GM19239 (cell line): Measurements from ENCODE around the gene TUB.

Experiments
- DNase-seq: peaks from one replicate; pipeline ENCODE4 v3.0.0; 2011; ENCODE audit warnings: low spot score; ENCODE audit not compliant: insufficient read length
- FAIRE-seq: peaks from 2 replicates; lab custom pipeline; 2011; peaks lifted over from hg19 to GRCh38; lab: Jason Lieb, UNC

Gene TUB

DNA sequence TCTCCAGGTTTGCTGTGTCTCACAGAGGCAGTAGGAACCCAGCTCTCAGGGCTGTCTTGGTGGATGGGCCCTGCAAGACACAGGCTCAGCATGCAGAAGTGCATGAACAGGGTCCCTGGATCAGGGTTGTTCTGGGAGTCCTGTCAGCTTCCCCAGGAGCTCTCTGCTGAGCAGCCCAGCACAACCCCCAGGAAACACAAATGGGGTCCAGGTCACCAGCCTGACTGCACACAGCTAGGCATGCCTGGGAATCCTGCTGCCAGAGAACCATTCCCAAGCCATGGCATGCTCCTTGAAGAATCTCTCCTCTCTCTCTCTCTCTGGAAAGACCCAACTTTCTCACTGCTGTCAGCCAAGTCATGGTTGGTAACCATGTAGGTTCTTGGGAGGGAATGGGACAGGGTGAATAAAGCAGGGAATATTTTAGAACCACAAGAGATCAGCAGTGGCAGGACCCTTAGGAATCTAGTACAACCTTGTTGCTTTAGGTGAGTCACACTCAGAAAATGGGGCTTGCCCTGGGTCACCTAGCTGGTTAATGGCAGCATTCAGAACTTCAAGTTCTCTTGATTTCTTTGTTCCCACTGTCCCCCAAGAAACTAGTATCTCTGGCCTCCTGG lies 21.4 kb downstream of the TUB start:
- FAIRE-seq (no peak), DNase-seq (no peak)

- FAIRE-seq (no peak), DNase-seq (no peak)
Observed at GRCh38 chr11:8102965-8103364, 22.0 kb downstream of the TUB start.

DNA sequence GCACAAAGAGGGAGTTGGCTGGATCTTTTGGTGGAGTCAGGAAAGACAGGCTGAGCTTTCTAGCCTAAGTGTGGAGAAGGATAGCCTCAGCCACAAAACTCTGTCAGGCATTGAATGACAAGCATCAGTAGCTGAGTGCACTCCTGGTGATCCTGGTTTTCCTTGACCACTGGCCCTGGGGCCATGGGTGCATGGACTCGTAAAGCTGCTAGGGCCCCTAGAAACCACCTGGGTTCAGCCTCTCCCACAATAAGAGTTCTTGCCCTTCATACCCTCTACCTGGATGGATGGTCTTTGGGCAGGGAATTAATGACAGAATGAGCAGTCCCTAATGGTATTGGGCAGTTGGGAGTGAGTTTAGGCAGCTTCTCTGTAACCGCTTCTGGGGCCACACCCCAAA lies 22.9 kb downstream of the TUB start:
- DNase-seq = no peak
- FAIRE-seq = no peak

DNA sequence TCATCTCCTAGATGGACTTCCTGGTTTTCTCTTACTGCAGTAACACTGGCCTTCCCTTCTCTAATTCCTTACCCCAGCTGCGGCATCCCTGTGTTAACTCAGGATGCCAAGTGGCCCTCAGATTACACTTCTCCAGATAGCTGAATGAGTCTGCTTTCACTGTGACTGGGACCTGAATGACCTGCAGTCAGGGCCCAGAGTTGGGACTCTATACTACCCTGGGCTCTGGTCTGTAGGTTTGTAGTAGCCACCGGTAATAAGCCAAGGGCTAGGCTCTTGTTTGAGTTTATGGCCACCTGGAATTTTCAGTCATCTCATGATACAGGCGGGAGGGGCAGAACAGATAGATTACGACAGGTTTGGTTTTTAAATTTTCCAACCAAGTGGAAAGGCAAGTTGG lies 24.1 kb downstream of the TUB start:
- no peak for FAIRE-seq

GRCh38 chr11:8105666-8106065 lies 24.7 kb downstream of the TUB start:
- DNase-seq = no peak
- FAIRE-seq = no peak

More for the DNA sequence above, 24.1 kb downstream of the TUB start:
- no peak for DNase-seq

DNA sequence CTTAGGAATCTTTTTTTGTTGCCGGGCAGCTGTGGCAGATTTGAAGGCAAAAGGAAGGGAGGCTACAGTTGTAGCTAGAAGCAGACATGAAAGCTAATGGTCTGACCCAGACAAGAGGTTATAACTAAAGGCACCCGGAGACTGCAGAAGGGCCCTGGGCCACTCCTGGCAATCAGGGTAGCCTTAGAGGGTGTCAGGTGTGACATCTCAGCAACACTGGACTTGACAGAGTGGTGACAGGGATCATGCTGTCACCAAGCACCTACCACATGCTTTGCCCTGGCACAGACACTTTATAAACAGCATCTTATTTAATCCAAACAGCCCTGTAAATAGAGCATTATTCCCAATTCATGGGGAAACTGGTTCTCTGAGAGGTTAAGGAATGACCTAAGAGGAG lies 25.7 kb downstream of the TUB start:
- FAIRE-seq (no peak), DNase-seq (no peak)

- DNase-seq (no peak), FAIRE-seq (no peak)
Observed at GRCh38 chr11:8107642-8108041, 26.6 kb downstream of the TUB start.

GRCh38 chr11:8108421-8108820 lies 27.4 kb downstream of the TUB start:
- no peak for DNase-seq
- no peak for FAIRE-seq

DNA sequence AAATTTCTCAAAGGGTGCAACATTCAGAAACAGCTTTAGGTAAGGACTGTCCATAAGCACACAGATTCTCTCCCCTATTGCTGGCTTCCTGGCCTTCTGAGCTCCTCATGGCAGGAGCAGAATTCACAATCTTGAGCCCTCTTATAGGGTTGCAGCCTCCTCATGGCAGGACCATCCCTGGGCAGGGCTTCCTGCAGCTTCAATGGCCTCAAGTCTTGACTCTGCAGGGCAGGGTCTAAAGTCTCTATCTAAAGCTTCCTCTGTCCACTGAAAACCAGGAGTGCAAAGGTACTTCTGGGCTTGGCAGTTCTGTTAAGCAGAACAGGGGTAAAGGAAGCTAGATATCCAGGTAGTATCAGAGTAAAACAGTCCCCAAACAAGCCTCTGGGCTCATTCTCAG lies 28.7 kb downstream of the TUB start:
- no peak for DNase-seq
- no peak for FAIRE-seq

- no peak for FAIRE-seq
- DNase-seq = no peak
Observed at GRCh38 chr11:8110396-8110795, 29.4 kb downstream of the TUB start.

DNA sequence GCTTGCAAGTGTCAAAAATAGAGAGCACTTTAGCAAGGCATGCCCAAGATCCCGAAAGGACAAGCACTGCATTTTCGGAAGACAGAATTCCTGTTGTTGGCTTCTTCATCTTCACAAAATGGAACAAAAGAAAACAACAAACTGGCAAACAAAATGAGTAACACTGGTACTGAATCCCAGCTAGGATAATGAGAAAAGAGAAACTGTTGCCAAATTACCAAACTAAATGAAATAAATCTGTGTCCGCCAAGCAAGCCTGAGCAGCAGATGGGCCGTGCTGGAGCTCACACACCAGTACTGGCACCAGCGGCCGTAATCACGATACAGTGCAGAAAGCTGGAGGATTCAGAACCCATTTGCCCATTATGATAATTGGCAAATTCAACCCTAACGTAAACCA lies 30.6 kb downstream of the TUB start:
- no peak for FAIRE-seq
- DNase-seq = no peak

GRCh38 chr11:8122173-8122764 lies 41.3 kb downstream of the TUB start:
- no peak for DNase-seq
- FAIRE-seq = no peak

GRCh38 chr11:8126649-8127289 lies 45.8 kb downstream of the TUB start:
- DNase-seq (no peak), FAIRE-seq (no peak)

- DNase-seq (no peak), FAIRE-seq (no peak)
Observed at GRCh38 chr11:8127447-8127846, 46.4 kb downstream of the TUB start.

GRCh38 chr11:8138526-8138925 lies 57.5 kb downstream of the TUB start:
- FAIRE-seq (no peak), DNase-seq (no peak)

- FAIRE-seq (no peak), DNase-seq (no peak)
Observed at GRCh38 chr11:8149726-8150125, 68.7 kb downstream of the TUB start.
